Lower leg skin (tissue), 3 donors: Measurements from ENCODE around the gene NAV2.

Experiments
- CTCF ChIP-seq, 3 donors: fragments of 450-650 bp; IDR thresholded peaks; one replicate each; pipeline ENCODE4 v1.5.1; 2016; ENCODE audit warnings: antibody characterized with exemption in 3 of 3, mild to moderate bottlenecking in 3 of 3, moderate library complexity in 2 of 3
- POLR2A ChIP-seq, 2 donors: fragments of 450-650 bp; IDR thresholded peaks; one replicate each; pipeline ENCODE4 v1.6.1; 2016 to 2017; ENCODE audit warnings: antibody characterized with exemption in 2 of 2, mild to moderate bottlenecking in 1 of 2, moderate library complexity in 1 of 2

- TF ChIP-seq CTCF (IDR thresholded peaks at IDR 0.05): peak in 1 of 3 donors; percentile 40
- TF ChIP-seq POLR2A (IDR thresholded peaks at IDR 0.05): no peak
Measured at GRCh38 chr11:20127671-20128527, 415.3 kb downstream of the NAV2 start.
